ENCODE measurements around the gene FAM180A. TPM values are rescaled to one million over a fixed set of nuclear protein-coding genes. Genes with fewer than 3 reads are reported as not detected.
A peak's percentile ranks its signal among the peaks of the same experiment; 100 is the strongest.

Gene FAM180A
- polyA plus RNA-seq, 4 donors = 1.3 TPM; not detected in 3

DNA sequence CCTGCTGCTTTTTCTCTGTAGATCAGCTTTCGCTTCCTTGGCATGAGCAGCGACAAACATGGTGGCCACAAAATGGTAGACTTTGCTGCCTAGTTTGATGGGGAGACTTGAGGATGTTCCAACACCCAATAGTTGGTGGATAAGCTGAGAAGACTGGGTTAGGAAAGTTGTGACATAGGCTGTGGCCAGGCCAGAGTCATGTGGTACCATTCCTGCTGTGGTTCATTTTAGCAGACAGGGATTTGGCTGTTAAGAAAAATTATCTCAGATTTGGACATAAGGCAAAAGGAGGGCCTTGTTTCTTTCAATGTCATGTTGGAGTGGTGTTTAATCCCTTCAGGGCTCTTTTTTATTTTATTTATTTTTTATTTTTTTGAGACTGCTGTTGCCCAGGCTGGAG, 26.6 kb upstream of the FAM180A start:
- DNase-seq (no peak), FAIRE-seq (no peak)
- Histone ChIP-seq H3K27ac (ENCODE audit: low read depth in 1 of 3, low read length in 2 of 3) (no peak overlapping the region), H3K27me3 (ENCODE audit: control insufficient read depth in 3 of 3, insufficient read depth in 3 of 3, low read length in 3 of 3) (no peaks in the 10 kb centered on the region), H3K9me3 (ENCODE audit: control insufficient read depth in 2 of 2, insufficient read depth in 1 of 2, low read depth in 1 of 2, low read length in 1 of 2) (peaks cover 0 to 2% of the 10 kb centered on the region in 2 donors), H3K4me3 (ENCODE audit: low read depth in 1 of 3, low read length in 3 of 3) (no peak overlapping the region), H3K4me1 (ENCODE audit: control insufficient read depth in 3 of 3, insufficient read depth in 2 of 3, low read depth in 1 of 3, low read length in 2 of 3) (peaks cover 0 to 6% (median 0%) of the 10 kb centered on the region in 3 donors), H3K36me3 (ENCODE audit: control insufficient read depth in 3 of 3, insufficient read depth in 2 of 3, low read depth in 1 of 3, low read length in 3 of 3) (no peaks in the 10 kb centered on the region)
- 95 to 99% (median 98%) methylated on average over 2 of the region's 2 CpGs for WGBS, 3 donors

DNA sequence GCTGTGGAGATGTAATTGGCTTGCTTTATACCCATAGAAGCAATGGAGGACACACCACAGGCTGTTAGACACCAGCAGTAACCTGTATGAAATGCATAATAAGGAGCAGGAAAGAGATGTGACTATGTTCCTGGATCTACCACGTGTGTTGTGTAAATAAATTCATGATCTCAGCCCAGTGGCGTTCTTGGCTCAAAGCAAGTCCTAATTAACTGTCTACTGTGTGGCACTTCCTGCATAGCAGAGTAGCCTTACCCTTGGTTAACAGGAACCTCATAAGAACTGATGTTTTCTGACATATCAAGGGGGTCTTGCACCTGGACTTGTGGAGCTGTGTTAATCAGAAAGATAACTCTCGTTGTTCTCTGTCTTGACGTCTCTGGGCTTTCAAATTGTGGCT, 25.7 kb upstream of the FAM180A start:
- Histone ChIP-seq H3K36me3 (ENCODE audit: control insufficient read depth in 3 of 3, insufficient read depth in 2 of 3, low read depth in 1 of 3, low read length in 3 of 3) (no peaks in the 10 kb centered on the region), H3K4me3 (ENCODE audit: low read depth in 1 of 3, low read length in 3 of 3) (no peak overlapping the region), H3K4me1 (ENCODE audit: control insufficient read depth in 3 of 3, insufficient read depth in 2 of 3, low read depth in 1 of 3, low read length in 2 of 3) (peaks cover 0 to 6% (median 0%) of the 10 kb centered on the region in 3 donors), H3K27ac (ENCODE audit: low read depth in 1 of 3, low read length in 2 of 3) (no peak overlapping the region), H3K27me3 (ENCODE audit: control insufficient read depth in 3 of 3, insufficient read depth in 3 of 3, low read length in 3 of 3) (no peaks in the 10 kb centered on the region), H3K9me3 (ENCODE audit: control insufficient read depth in 2 of 2, insufficient read depth in 1 of 2, low read depth in 1 of 2, low read length in 1 of 2) (peaks cover 0 to 2% of the 10 kb centered on the region in 2 donors)
- DNase-seq = peak; percentile 16 to 59
- FAIRE-seq = no peak
- WGBS, 3 donors = 32 to 44% (median 41%) methylated on average over 4 of the region's 4 CpGs

DNA sequence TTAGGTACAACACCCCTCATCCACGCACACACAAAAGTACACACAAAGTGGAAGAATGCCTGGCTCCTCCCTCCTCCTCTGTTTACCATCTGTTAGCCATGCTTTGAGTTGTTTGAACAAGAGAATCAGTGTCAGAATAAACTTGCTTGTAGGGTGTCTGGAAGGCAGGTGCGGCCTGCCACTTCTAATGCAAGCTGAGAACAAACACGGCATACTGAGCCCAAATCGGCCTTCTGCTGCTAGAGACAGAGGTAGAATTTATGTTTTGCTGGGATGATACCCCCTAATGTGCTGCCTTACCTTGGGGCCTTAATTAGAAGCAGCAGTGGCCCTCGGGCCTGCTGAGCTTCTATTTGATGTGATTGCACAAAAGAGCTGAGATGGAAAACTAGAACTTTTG, 24.9 kb upstream of the FAM180A start:
- no peak for FAIRE-seq
- H3K4me1 ChIP-seq (ENCODE audit: control insufficient read depth in 3 of 3, insufficient read depth in 2 of 3, low read depth in 1 of 3, low read length in 2 of 3) = peaks cover 0 to 6% (median 0%) of the 10 kb centered on the region in 3 donors
- no peaks in the 10 kb centered on the region for H3K27me3 ChIP-seq (ENCODE audit: control insufficient read depth in 3 of 3, insufficient read depth in 3 of 3, low read length in 3 of 3)
- DNase-seq = peak in 1 of 2 donors; percentile 20
- no peak overlapping the region for H3K4me3 ChIP-seq (ENCODE audit: low read depth in 1 of 3, low read length in 3 of 3)
- H3K36me3 ChIP-seq (ENCODE audit: control insufficient read depth in 3 of 3, insufficient read depth in 2 of 3, low read depth in 1 of 3, low read length in 3 of 3) = no peaks in the 10 kb centered on the region
- WGBS, 3 donors = 48 to 66% (median 66%) methylated on average over 5 of the region's 5 CpGs
- H3K27ac ChIP-seq (ENCODE audit: low read depth in 1 of 3, low read length in 2 of 3) = no peak overlapping the region
- H3K9me3 ChIP-seq (ENCODE audit: control insufficient read depth in 2 of 2, insufficient read depth in 1 of 2, low read depth in 1 of 2, low read length in 1 of 2) = peaks cover 0 to 2% of the 10 kb centered on the region in 2 donors

- FAIRE-seq = no peak
- H3K4me3 ChIP-seq (ENCODE audit: low read depth in 1 of 3, low read length in 3 of 3) = no peak overlapping the region
- peaks cover 0 to 6% (median 0%) of the 10 kb centered on the region in 3 donors for H3K4me1 ChIP-seq (ENCODE audit: control insufficient read depth in 3 of 3, insufficient read depth in 2 of 3, low read depth in 1 of 3, low read length in 2 of 3)
- peak overlapping the region in 1 of 3 donors; percentile 39 for H3K27ac ChIP-seq (ENCODE audit: low read depth in 1 of 3, low read length in 2 of 3)
- no peaks in the 10 kb centered on the region for H3K36me3 ChIP-seq (ENCODE audit: control insufficient read depth in 3 of 3, insufficient read depth in 2 of 3, low read depth in 1 of 3, low read length in 3 of 3)
- 65 to 76% (median 67%) methylated on average over 8 of the region's 8 CpGs for WGBS, 3 donors
- H3K9me3 ChIP-seq (ENCODE audit: control insufficient read depth in 2 of 2, insufficient read depth in 1 of 2, low read depth in 1 of 2, low read length in 1 of 2) = no peaks in the 10 kb centered on the region
- no peaks in the 10 kb centered on the region for H3K27me3 ChIP-seq (ENCODE audit: control insufficient read depth in 3 of 3, insufficient read depth in 3 of 3, low read length in 3 of 3)
- DNase-seq = no peak
Measured at GRCh38 chr7:135772639-135773222, 24.1 kb upstream of the FAM180A start.

DNA sequence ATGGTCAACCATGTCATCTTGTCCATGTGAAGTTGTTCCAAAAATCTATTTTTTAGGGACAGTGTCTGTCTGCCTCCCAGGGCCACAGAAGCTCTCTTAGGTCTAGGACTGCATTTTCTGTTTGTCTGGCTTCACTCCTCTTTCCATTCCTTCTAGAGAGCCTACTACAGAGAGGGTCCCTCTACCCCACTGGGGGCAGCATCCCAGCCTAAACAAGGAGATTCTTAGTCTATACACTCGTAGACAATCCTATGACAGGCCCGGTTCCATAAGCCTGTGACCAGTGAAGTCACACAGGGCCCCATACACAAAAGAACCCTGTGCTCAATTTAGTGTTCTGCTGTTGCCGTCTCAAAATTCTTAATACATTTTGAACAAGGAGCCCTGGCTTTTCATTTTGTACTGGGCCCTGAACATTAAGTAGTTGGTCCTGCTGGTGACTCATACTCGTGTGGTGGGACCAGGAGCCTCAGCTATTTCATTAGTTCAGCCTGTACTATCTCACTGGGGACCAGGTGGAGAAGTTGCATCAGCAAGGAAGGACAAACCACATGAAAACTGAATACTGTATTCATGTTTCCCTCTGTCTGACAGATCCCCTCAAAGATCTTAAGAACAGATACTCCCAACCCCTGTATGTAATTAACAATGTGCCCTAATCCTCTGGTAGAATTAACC, 23.5 kb upstream of the FAM180A start:
- Histone ChIP-seq H3K4me3 (ENCODE audit: low read depth in 1 of 3, low read length in 3 of 3) (no peak overlapping the region), H3K4me1 (ENCODE audit: control insufficient read depth in 3 of 3, insufficient read depth in 2 of 3, low read depth in 1 of 3, low read length in 2 of 3) (peaks cover 0 to 6% (median 0%) of the 10 kb centered on the region in 3 donors), H3K9me3 (ENCODE audit: control insufficient read depth in 2 of 2, insufficient read depth in 1 of 2, low read depth in 1 of 2, low read length in 1 of 2) (no peaks in the 10 kb centered on the region), H3K36me3 (ENCODE audit: control insufficient read depth in 3 of 3, insufficient read depth in 2 of 3, low read depth in 1 of 3, low read length in 3 of 3) (no peaks in the 10 kb centered on the region), H3K27me3 (ENCODE audit: control insufficient read depth in 3 of 3, insufficient read depth in 3 of 3, low read length in 3 of 3) (no peaks in the 10 kb centered on the region), H3K27ac (ENCODE audit: low read depth in 1 of 3, low read length in 2 of 3) (peak overlapping the region in 1 of 3 donors; percentile 39)
- DNase-seq = no peak
- FAIRE-seq = no peak
- WGBS, 3 donors = 68 to 78% (median 70%) methylated on average over 4 of the region's 4 CpGs

DNA sequence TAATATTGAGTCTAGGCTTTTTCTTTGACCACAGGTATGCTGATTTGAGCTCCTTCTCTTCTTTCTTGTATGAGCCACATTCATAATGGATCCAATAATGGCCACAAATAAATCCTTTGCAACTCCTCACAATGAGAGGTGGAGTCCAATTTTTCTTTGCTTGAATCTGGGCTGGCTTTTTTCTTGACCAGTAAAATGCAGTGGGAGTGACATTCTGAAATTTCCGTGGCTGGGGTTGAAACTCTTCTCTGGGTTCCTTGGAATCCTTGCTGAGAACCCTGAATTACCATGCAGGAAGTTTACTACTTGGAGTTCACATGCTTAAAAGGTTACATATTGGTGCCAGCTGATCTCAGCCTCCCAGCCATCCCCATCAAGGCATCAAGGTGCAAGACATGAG, 22.4 kb upstream of the FAM180A start:
- FAIRE-seq = no peak
- Histone ChIP-seq H3K4me3 (ENCODE audit: low read depth in 1 of 3, low read length in 3 of 3) (no peak overlapping the region), H3K4me1 (ENCODE audit: control insufficient read depth in 3 of 3, insufficient read depth in 2 of 3, low read depth in 1 of 3, low read length in 2 of 3) (peaks cover 0 to 6% (median 0%) of the 10 kb centered on the region in 3 donors), H3K27ac (ENCODE audit: low read depth in 1 of 3, low read length in 2 of 3) (no peak overlapping the region), H3K9me3 (ENCODE audit: control insufficient read depth in 2 of 2, insufficient read depth in 1 of 2, low read depth in 1 of 2, low read length in 1 of 2) (no peaks in the 10 kb centered on the region), H3K36me3 (ENCODE audit: control insufficient read depth in 3 of 3, insufficient read depth in 2 of 3, low read depth in 1 of 3, low read length in 3 of 3) (no peaks in the 10 kb centered on the region), H3K27me3 (ENCODE audit: control insufficient read depth in 3 of 3, insufficient read depth in 3 of 3, low read length in 3 of 3) (no peaks in the 10 kb centered on the region)
- no peak for DNase-seq
- 68 to 82% (median 74%) methylated on average over 1 of the region's 1 CpG for WGBS, 3 donors

DNA sequence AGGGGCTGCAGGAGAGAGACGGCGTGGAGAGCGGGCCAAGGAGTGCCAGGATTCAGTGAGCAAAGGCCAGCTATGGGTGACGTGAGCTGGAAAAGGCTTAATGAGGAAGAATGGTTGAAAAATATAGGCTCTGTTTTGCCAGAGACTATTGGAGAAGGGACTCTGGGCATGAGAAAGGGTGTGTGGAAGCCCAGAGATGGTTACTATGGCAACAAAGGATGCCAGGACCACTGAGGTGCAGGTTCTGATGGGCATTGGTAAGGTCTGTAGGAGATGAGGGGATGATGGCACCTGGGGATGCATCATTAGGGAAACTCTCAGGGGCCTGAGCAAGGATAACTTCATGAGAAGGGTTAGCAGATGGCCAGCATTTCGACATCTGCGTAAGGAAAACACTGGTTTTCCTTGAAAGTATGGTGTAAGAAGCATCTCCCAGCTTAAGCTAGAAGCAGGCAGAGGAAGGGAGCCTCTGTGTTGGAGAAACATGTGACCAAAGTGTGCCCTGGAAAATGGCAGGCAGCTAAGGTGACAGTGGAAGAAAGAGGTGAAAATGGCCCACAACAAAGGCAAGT, 21.6 kb upstream of the FAM180A start:
- WGBS, 3 donors = 82 to 92% (median 85%) methylated on average over 6 of the region's 6 CpGs
- Histone ChIP-seq H3K9me3 (ENCODE audit: control insufficient read depth in 2 of 2, insufficient read depth in 1 of 2, low read depth in 1 of 2, low read length in 1 of 2) (no peaks in the 10 kb centered on the region), H3K27ac (ENCODE audit: low read depth in 1 of 3, low read length in 2 of 3) (no peak overlapping the region), H3K36me3 (ENCODE audit: control insufficient read depth in 3 of 3, insufficient read depth in 2 of 3, low read depth in 1 of 3, low read length in 3 of 3) (no peaks in the 10 kb centered on the region), H3K27me3 (ENCODE audit: control insufficient read depth in 3 of 3, insufficient read depth in 3 of 3, low read length in 3 of 3) (no peaks in the 10 kb centered on the region), H3K4me3 (ENCODE audit: low read depth in 1 of 3, low read length in 3 of 3) (no peak overlapping the region), H3K4me1 (ENCODE audit: control insufficient read depth in 3 of 3, insufficient read depth in 2 of 3, low read depth in 1 of 3, low read length in 2 of 3) (peaks cover 0 to 6% (median 0%) of the 10 kb centered on the region in 3 donors)
- DNase-seq (no peak), FAIRE-seq (no peak)

GRCh38 chr7:135769005-135769802, 20.6 kb upstream of the FAM180A start:
- Histone ChIP-seq H3K27ac (ENCODE audit: low read depth in 1 of 3, low read length in 2 of 3) (no peak overlapping the region), H3K9me3 (ENCODE audit: control insufficient read depth in 2 of 2, insufficient read depth in 1 of 2, low read depth in 1 of 2, low read length in 1 of 2) (no peaks in the 10 kb centered on the region), H3K27me3 (ENCODE audit: control insufficient read depth in 3 of 3, insufficient read depth in 3 of 3, low read length in 3 of 3) (no peaks in the 10 kb centered on the region), H3K36me3 (ENCODE audit: control insufficient read depth in 3 of 3, insufficient read depth in 2 of 3, low read depth in 1 of 3, low read length in 3 of 3) (no peaks in the 10 kb centered on the region), H3K4me3 (ENCODE audit: low read depth in 1 of 3, low read length in 3 of 3) (no peak overlapping the region), H3K4me1 (ENCODE audit: control insufficient read depth in 3 of 3, insufficient read depth in 2 of 3, low read depth in 1 of 3, low read length in 2 of 3) (peaks cover 0 to 5% (median 0%) of the 10 kb centered on the region in 3 donors)
- WGBS, 3 donors = 68 to 74% (median 72%) methylated on average over 7 of the region's 7 CpGs
- FAIRE-seq (no peak), DNase-seq (no peak)

Data from small intestine (tissue), 7 donors.